H1 (cell line): ENCODE results near the gene MMGT1.

ENCODE experiments used
- CEBPB ChIP-seq: IDR thresholded peaks from 2 replicates; pipeline ENCODE4 v1.6.1; 2012; ENCODE audit warnings: low read depth, low read length
- CHD1 ChIP-seq: IDR thresholded peaks from 2 replicates; pipeline ENCODE4 v1.6.1; 2012; ENCODE audit warnings: low read depth, low read length, improper control_type of control experiment
- CREB1 ChIP-seq: IDR thresholded peaks from 2 replicates; pipeline ENCODE4 v1.6.1; 2012; ENCODE audit warnings: inconsistent platforms
- CTCF ChIP-seq, 3 experiments: IDR thresholded peaks; 1 replicate in 2 of 3; 2 replicates in 1 of 3; pipeline versions ENCODE4 v1.5.1 to v1.6.1; 2011; ENCODE audit warnings: low read length in 3 of 3, mild to moderate bottlenecking in 3 of 3, inconsistent platforms in 2 of 3, low read depth in 1 of 3, moderate library complexity in 1 of 3; ENCODE audit not compliant: insufficient read depth in 1 of 3; ENCODE audit errors: control extremely low read depth in 1 of 3
- JUND ChIP-seq: IDR thresholded peaks from 2 replicates; pipeline ENCODE4 v1.6.1; 2011; ENCODE audit warnings: mild to moderate bottlenecking, improper control_type of control experiment, low read length
- MAX ChIP-seq: IDR thresholded peaks from 2 replicates; pipeline ENCODE4 v1.6.1; 2012; ENCODE audit warnings: inconsistent platforms
- PHF8 ChIP-seq: fragments of 200-600 bp; sonication (generic); conservative IDR thresholded peaks from 2 replicates; pipeline ENCODE4 v1.7.1; 2012; ENCODE audit warnings: low read depth, mild to moderate bottlenecking, inconsistent platforms, low read length, moderate library complexity
- POLR2A ChIP-seq, 2 experiments: IDR thresholded peaks; 1 replicate in 1 of 2; 2 replicates in 1 of 2; pipeline ENCODE4 v1.6.1; 2011; ENCODE audit warnings: low read depth in 2 of 2, low read length in 2 of 2, mild to moderate bottlenecking in 2 of 2; ENCODE audit errors: control extremely low read depth in 1 of 2

GRCh38 chrX:135951291-135951690 lies 22.5 kb downstream of the MMGT1 start:
- no peak for TF ChIP-seq CTCF (IDR thresholded peaks at IDR 0.05; ENCODE audit: control extremely low read depth in 1 of 3, insufficient read depth in 1 of 3, low read depth in 1 of 3, low read length in 3 of 3)
- no peak for TF ChIP-seq CHD1
- no peak for TF ChIP-seq POLR2A (IDR thresholded peaks at IDR 0.05; ENCODE audit: control extremely low read depth in 1 of 2, low read depth in 2 of 2, low read length in 2 of 2)
- no peak for TF ChIP-seq MAX
- no peak for TF ChIP-seq PHF8
- TF ChIP-seq CEBPB, result no peak
- no peak for TF ChIP-seq CREB1
- no peak for TF ChIP-seq JUND
